DMS79 treated with DMSO at 0.1 percent for 48 hours (cell line): Measurements from ENCODE around the gene PIWIL4.

Source experiments
- DNase-seq: peaks from one replicate; lab custom pipeline; 2025; lab: John Stamatoyannopoulos, UW

The PIWIL4 gene

GRCh38 chr11:94662846-94663390 is 95.8 kb downstream of the PIWIL4 start:
- DNase-seq: no peak

GRCh38 chr11:94664346-94664745 is 97.2 kb downstream of the PIWIL4 start:
- no peak for DNase-seq

GRCh38 chr11:94665116-94665659 is 98.0 kb downstream of the PIWIL4 start:
- peak; percentile 23 for DNase-seq

GRCh38 chr11:94666792-94667721 is 99.9 kb downstream of the PIWIL4 start:
- no peak for DNase-seq

- no peak for DNase-seq
Observed at GRCh38 chr11:94668212-94668793, 101.1 kb downstream of the PIWIL4 start.

GRCh38 chr11:94669023-94669422 is 101.9 kb downstream of the PIWIL4 start:
- DNase-seq: no peak
